Measurements from ENCODE around the gene GNG7.
"Not testable (repeated sequence)": the region's sequence is repeated elsewhere in the genome, so short reads cannot be mapped to it uniquely, and the experiment has no call there.

GNG7 gene

DNA sequence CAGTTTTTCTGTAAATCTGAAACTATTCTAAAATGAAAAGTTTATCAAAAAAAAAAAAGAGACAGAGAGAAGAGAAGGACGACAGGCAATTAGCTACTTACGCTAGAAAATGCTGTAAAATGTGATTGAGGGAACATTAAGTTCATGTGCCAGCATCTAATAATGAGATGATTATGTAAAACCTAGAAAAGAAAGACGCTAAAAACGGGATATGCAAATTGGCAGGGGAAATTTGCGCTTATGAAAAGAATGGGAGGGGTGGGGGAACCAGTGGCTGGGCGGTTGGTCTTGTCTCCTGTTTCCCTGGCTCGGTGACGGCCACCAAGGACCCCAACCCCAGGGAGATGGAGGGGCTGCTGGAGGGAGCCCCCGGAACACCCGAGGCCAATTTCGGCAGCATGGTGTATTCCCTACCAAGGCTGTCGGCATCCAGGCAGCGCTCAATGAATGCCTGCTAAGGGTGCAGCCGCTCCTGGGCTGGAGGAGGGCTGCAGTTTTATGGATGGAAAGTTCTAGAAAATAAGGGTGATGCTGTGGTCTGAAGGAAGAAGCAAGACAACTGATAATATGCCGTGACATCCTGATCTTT is 34.2 kb downstream of the GNG7 start:
- DNase-seq, result no peak

DNA sequence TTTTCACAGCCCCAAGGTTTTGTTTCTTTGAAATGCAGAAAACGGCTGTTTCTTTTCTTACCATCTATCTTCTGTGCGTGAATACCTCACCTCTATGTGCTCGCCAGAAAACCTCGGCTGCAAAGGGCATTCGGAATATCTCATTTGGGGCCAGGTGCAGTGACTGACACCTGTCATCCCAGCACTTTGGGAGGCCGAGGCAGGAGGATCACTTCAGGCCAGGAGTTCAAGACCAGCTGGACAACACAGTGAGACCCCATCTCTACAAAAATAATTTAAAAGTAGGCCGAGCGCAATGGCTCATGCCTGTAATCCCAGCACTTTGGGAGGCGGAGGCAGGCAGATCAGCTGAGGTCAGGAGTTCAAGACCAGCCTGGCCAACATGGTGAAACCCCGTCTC is 35.1 kb downstream of the GNG7 start:
- DNase-seq, result not testable (repeated sequence)

DNA sequence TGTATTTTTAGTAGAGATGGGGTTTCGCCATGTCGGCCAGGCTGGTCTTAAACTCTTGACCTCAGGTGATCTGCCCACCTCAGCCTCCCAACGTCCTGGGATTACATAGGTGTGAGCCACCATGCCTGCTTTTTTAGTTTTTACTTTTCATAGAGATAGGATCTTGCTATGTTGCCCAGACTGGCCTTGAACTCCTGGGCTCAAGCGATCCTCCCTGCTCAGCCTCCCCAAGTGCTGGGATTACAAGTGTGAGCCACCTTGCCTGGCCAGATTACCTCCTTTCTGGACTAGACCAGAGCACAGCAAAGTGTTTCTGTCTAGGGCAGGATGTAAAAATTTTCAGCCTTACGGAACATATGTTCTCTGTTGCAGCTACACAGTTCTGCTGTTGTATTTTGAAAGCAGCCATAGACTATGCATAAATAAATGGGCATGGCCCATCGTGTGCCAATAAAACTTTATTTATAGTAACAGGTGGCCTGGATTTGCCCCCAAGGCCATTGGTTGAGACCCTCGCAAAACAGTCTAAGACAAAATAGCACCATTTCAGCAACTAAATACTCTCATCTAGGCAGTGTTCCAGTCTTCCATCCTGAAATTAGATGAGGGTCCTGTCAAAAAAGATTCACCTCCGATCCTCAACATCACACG is 36.0 kb downstream of the GNG7 start:
- no peak for DNase-seq

- no peak for DNase-seq
Measured at GRCh38 chr19:2665103-2665502, 37.4 kb downstream of the GNG7 start.

DNA sequence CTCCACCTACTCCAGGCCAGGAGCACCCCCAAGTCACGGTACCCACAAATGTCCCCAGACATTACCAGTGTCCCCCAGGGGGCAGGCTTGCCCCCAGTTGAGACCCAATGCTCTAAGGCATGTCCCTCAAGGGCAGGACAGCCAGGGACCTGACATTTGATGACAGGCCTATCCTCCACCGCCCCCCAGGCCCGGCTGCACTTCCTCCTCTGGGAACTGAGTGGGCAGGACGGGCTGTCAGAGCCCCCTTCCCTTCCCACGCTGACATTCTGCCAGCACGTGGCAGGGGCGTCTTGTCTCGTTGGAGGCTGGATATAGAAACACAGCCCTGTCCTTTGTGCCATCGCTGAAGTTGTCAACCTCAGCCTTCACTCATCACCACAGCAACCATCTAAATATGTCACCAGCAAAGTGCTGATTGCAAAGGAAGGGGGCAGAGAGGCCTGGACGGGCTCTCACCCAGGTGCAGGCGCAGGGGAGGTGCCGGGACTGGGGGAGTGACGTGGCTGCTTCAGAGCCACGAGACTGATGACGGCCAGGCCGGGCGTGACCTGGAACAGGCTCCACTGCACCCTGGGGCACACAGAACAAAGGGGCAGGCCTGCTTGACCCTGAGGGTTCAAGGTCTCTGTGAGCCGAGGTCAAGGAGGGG is 38.4 kb downstream of the GNG7 start:
- DNase-seq, result peak; percentile 47

GRCh38 chr19:2661615-2662014 is 40.9 kb downstream of the GNG7 start:
- peak; percentile 33 for DNase-seq

- no peak for DNase-seq
Measured at GRCh38 chr19:2659856-2660432, 42.5 kb downstream of the GNG7 start.

DNA sequence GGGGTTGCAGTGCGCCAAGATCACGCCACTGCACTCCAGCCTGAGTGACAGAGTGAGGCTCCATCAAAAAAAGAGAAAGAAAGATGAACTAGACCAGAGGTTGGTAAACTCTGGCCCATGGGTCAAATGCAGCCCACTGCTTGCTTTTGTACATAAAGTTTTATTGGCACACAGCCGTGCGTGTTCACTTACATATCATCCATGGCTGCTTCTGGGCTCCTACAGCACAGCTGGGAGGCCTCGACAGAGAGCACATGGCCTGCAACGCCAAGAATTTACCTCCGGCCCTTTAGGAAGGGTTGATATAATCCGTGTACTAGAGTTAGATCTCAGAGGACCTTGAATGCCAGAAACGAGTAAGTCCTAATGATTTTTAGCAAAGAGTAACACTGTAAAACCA is 46.0 kb downstream of the GNG7 start:
- DNase-seq, result no peak

DNA sequence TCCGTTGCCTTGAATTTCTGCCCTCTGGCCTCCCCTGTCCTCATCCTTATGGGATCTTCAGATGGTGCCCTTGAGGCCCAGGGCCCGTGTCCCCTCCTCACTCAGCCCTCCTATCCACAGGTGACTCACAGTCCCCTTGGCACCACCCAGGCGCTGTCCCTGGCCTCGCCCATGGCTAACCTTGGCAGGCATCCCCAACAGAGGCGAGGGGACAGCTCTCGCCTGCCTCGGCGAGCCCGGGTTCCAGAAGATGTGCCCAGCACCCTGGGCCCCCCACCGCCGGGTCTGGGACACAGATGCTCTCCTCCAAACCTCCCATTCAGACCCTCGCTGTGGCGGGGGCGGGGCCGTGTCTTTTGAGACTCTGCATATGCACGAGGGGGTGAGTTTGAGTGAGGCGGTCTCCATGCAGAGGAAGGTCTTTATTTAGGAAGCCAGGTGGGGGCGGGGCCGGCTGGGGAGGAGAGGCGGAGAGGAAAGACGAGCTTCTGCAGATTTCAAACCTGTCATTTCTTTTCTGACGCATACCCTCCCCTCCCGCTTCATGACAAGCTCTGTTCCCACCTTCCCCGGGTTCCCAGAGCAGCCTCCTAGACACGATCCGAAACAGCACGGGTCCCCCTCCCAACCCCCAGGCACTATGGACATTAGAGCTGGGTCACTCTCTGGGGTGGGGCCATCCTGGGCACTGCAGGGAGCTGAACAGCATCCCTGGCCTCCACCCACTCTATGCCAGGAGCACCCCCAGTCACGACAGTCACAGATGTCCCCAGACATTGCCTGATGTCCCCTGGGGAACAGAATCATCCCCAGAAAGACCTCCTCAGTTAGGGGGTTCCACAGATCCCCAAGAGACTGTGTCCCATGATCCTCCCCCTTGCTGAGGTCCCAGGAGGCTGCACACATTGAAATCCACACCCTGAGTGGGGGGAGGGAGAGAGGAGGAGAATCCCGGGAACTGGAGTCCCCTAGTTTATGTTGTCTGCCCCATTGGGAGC is 48.5 kb downstream of the GNG7 start:
- DNase-seq, result no peak

DNA sequence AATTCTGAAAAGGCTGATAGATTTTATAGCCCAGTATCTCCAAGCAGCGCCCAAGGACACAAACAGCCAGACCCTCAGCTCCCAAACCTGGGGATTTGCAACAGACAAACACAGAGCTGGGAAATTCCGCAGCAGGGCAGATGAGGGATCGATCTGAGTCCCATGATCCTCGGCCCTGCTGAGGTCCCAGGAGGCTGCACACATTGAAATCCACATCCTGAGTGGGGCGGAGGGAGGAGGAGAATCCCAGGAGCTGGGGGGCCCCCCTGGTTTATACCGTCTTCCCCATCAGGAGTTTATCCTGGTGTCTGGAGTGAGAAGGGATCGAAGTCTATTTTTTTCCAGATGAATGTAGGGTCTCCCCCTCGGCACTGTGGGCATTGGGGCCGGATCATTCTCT is 49.3 kb downstream of the GNG7 start:
- no peak for DNase-seq

DNA sequence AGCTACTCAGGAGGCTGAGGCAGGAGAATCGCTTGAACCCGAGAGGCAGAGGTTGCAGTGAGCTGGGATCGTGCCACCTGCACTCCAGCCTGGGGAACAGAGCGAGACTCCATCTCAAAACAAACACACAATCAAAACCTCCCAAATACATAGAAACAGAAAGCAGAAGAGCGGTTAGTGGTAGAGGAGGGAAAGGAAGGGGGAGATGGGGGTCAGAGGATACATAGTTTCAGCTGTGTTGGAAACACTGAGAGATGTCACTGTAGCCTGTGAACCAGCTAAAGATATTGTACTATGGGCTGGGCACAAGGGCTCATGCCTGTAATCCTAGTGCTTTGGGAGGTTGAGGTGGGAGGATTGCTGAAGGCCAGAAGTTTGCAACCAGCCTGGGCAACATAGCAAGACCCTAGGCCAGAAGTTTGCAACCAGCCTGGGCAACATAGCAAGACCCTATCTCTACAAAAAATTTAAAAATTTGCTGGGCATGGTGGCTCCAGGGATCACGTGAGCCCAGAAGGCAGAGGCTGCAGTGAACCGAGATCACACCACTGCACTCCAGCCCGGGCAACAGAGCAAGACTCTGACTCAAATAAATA is 49.9 kb downstream of the GNG7 start:
- DNase-seq, result no peak

DNA sequence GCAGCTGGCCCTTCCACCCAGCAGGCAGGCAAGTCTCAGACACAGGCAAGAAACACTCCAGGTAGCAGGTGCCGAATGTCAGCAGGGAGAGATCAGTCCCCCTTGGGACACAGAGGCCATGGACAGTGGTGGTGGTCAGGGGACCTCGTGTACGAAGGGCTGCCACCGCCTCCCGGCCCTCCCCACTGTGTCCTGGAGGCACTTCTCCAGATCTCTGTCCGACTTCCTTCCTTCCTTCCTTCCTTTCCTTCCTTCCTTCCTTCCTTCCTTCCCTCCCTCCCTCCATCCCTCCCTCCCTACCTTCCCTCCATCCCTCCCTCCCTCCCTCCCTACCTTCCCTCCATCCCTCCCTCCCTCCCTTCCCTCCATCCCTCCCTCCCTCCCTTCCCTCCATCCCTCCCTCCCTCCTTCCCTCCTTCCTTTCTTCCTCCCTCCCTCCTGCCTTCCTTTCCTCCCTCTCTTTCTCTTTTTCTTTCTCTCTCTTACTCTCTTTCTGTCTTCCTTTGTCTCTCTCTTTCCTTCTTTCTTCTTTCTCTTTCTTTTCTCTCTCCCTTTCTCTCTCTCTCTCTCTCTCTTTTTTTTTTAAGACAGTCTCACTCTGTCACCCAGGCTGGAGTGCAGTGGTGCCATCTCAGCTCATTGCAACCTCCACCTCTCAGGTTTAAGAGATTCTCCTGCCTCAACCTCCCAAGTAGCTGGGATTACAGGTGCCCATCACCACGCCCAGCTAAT is 51.3 kb downstream of the GNG7 start:
- not testable (repeated sequence) for DNase-seq

GRCh38 chr19:2650515-2650914 is 52.0 kb downstream of the GNG7 start:
- DNase-seq, result no peak

GRCh38 chr19:2648528-2648937 is 54.0 kb downstream of the GNG7 start:
- DNase-seq, result peak; percentile 90

DNA sequence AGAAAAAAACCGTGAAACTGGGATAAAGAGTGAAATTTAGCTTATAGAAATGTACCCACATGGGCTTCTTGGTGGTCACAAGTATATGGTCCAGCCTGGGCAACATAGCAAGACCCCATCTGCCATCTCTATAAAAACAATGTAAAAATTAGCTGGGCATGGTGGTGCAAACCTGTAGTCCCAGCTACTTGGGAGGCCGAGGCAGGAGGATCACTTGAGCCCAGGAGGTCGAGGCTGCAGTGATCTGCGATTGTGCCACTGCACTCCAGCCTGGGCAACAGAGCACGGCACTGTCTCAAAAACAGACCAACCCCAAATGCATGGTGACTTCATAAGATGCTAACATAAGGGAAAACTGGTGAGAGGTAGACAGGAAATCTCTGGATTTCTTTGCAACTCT is 54.4 kb downstream of the GNG7 start:
- DNase-seq, result no peak

DNA sequence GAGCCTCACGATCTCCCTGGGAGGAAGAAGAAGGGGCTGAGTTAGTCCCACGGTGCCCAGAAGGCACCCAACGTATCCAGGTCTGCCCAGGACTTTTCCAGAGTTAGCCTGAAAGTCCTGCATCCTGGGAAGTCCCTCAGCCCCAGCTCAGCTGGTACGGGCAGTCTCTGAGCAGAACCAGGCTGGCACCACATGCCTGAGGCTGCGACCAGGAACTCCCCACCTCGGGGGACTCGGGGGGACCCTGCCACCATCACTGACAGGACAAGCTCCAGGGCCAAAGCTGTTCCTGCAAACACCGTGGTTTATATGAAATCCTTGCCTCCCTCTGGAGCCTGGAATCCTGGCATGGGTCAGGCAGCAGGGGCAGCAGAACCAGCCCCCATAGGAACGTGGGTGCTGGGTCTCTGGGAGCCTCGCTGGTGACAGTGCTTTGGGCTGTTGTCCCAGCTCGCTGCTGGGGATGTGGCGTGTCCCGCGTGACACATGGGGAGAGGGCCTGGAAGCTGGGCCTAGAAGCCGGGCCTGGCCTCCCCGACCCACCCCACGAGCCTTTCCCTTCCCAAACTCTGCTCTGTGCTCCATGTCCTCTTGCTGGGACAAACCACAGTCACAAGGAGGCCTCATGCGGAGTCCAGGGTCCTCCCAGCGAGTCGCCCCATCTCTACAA is 55.5 kb downstream of the GNG7 start:
- no peak for DNase-seq

- no peak for DNase-seq
Measured at GRCh38 chr19:2645826-2646225, 56.7 kb downstream of the GNG7 start.

- not testable (repeated sequence) for DNase-seq
Measured at GRCh38 chr19:2643123-2643737, 59.3 kb downstream of the GNG7 start.

GRCh38 chr19:2641332-2641698 is 61.2 kb downstream of the GNG7 start:
- DNase-seq, result no peak

DNA sequence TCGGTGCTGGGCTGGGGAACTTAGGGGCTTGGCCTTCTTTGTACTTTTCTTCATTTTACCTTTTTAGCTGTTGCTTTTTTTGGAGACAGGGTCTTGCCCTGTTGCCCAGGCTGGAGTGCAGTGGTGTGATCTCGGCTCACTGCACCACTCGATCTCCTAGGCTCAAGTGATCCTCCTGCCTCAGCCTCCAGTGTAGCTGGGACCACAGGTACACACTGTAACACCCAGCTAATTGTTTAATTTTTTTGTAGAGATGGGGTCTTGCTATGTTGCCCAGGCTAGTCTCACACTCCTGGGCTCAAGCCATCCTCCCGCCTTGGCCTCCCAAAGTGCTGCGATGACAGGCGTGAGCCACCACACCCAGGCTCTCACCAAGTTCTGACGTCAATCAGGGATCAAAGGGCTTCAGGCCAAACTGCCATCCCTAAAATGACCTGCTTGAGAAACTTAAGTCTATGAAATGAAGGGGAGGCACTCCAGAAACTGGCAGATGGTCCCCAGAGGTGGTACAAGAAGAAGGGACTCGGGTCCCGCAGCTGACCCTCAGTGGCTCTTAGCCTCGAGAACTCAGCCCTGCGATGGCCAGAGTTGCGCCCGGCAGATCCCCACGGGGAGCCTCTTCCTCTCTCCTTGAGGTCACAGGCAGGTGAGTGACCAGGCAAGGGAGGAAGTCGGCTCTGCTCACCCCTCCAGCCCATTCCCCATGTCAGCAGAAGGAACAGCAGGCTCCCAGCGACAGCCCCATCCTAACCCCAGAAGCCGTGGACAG is 61.7 kb downstream of the GNG7 start:
- DNase-seq, result no peak

Data from hematopoietic multipotent progenitor cell treated with erythropoietin and hydrocortisone succinate and interleukin-3 and kit ligand, for 4 days (in vitro differentiated cells).